ENCODE results near the gene ASPHD1.
"Not testable (repeated sequence)": the region's sequence is repeated elsewhere in the genome, so short reads cannot be mapped to it uniquely, and the experiment has no call there.

The ASPHD1 gene

GRCh38 chr16:29877266-29877961, 22.9 kb upstream of the ASPHD1 start:
- no peak for TF ChIP-seq CTCF (IDR thresholded peaks at IDR 0.05; ENCODE audit: low read length, missing control alignments)
- DNase-seq (ENCODE audit: low read depth): peak; percentile 36
- no peak overlapping the region for H3K4me3 ChIP-seq (replicated peaks; ENCODE audit: low read depth, low read length)

GRCh38 chr16:29878172-29878571, 22.1 kb upstream of the ASPHD1 start:
- no peak for DNase-seq (ENCODE audit: low read depth)
- TF ChIP-seq CTCF (IDR thresholded peaks at IDR 0.05; ENCODE audit: low read length, missing control alignments): no peak
- H3K4me3 ChIP-seq (replicated peaks; ENCODE audit: low read depth, low read length): no peak overlapping the region

- H3K4me3 ChIP-seq (replicated peaks; ENCODE audit: low read depth, low read length): no peak overlapping the region
- no peak for DNase-seq (ENCODE audit: low read depth)
- TF ChIP-seq CTCF (IDR thresholded peaks at IDR 0.05; ENCODE audit: low read length, missing control alignments): no peak
Measured at GRCh38 chr16:29881050-29881449, 19.2 kb upstream of the ASPHD1 start.

GRCh38 chr16:29883987-29884386, 16.3 kb upstream of the ASPHD1 start:
- no peak for DNase-seq (ENCODE audit: low read depth)
- H3K4me3 ChIP-seq (replicated peaks; ENCODE audit: low read depth, low read length): no peak overlapping the region
- no peak for TF ChIP-seq CTCF (IDR thresholded peaks at IDR 0.05; ENCODE audit: low read length, missing control alignments)

- H3K4me3 ChIP-seq (replicated peaks; ENCODE audit: low read depth, low read length); DNase-seq (ENCODE audit: low read depth): not testable (repeated sequence)
Measured at GRCh38 chr16:29889372-29889771, 10.9 kb upstream of the ASPHD1 start.

GRCh38 chr16:29891525-29892457, 8.5 kb upstream of the ASPHD1 start:
- no peak for TF ChIP-seq CTCF (IDR thresholded peaks at IDR 0.05; ENCODE audit: low read length, missing control alignments)
- no peak overlapping the region for H3K4me3 ChIP-seq (replicated peaks; ENCODE audit: low read depth, low read length)
- DNase-seq (ENCODE audit: low read depth): peak; percentile 36

- no peak for TF ChIP-seq CTCF (IDR thresholded peaks at IDR 0.05; ENCODE audit: low read length, missing control alignments)
- H3K4me3 ChIP-seq (replicated peaks; ENCODE audit: low read depth, low read length): no peak overlapping the region
- no peak for DNase-seq (ENCODE audit: low read depth)
Measured at GRCh38 chr16:29892458-29892813, 7.9 kb upstream of the ASPHD1 start.
